ENCODE results near the gene RAD54L.

RAD54L gene

GRCh38 chr1:46302641-46303037, 55.1 kb downstream of the RAD54L start:
- Histone ChIP-seq H3K27ac (ENCODE audit: low read depth, low read length) (peak overlapping the region; percentile 79), H3K79me2 (ENCODE audit: insufficient read depth, low read length) (peaks cover 73% of the 10 kb centered on the region), H4K20me1 (ENCODE audit: low read depth, low read length) (peaks cover 11% of the 10 kb centered on the region; the same call in 1 of the 2 replicates), H3K9ac (ENCODE audit: low read length) (peak overlapping the region; percentile 97), H3K4me3 (ENCODE audit: insufficient read depth, low read length, poor library complexity, severe bottlenecking) (peak overlapping the region; percentile 67), H3K27me3 (ENCODE audit: low read length) (no peaks in the 10 kb centered on the region), H2AFZ (ENCODE audit: low read depth, low read length, severe bottlenecking) (peak overlapping the region; percentile 85), H3F3A (ENCODE audit: insufficient read depth) (peaks cover 11% of the 10 kb centered on the region; the same call in 1 of the 2 replicates), H3K9me3 (ENCODE audit: insufficient read depth, low read length) (no peaks in the 10 kb centered on the region), H3K4me2 (ENCODE audit: low read depth, low read length, poor library complexity, severe bottlenecking) (peak overlapping the region; percentile 99), H3K9me2 (replicated peaks; ENCODE audit: insufficient read depth, low read length) (no peaks in the 10 kb centered on the region), H3K36me3 (ENCODE audit: low read length) (peaks cover 11% of the 10 kb centered on the region)
- no peak for TF ChIP-seq EZH2phosphoT487 (conservative IDR thresholded peaks at IDR 0.05; ENCODE audit: low read length)
- TF ChIP-seq CTCF (IDR thresholded peaks at IDR 0.05; ENCODE audit: insufficient read depth, low read length, poor library complexity, severe bottlenecking) = no peak

DNA sequence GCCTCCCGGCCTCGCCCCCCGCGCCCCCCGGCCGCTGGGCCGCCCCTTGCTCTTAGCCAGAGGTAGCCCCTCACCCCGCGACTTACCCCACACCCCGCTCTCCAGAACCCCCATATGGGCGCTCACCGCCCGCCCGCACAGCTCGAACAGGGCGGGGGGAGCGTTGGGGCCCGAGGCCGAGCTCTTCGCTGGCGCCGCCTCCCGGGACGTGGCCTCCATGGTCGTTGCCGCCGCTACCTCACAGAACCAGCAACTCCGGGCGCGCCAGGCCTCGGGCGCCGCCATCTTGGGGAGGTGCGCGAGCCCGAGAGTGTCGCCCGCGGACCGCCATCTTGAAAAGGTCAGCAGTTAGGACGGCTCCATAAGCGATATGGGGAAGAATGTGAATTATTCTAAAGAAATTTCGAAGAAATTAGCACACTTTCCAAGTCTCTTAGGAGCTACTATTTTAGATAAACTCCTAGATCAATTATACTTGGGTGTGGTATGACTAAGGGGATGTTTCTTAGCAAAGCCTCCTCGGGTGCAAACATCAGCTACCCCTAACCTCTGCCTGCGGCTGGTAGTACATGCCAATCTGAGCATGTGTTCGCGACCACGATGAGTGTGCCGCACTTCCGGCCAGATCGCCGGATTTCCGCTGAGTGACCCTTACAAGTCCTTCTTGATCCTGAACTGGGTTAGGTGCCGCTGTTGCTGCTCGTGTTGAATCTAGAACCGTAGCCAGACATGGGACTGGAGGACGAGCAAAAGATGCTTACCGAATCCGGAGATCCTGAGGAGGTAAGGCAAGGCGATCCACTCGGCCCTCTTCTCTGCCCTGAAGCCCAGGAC, 55.7 kb downstream of the RAD54L start, which contains the start of the genes LRRC41 and UQCRH:
Gene LRRC41 (minus strand): TSS at position 579 of the 834 bp plus-strand sequence. CDS start 294 bp downstream, at position 285.
Gene UQCRH (plus strand): TSS at position 661 of the 834 bp plus-strand sequence. CDS start 69 bp downstream, at position 730.
- H3K79me2 ChIP-seq (ENCODE audit: insufficient read depth, low read length) = peaks cover 79% of the 10 kb centered on the region
- TF ChIP-seq CTCF (IDR thresholded peaks at IDR 0.05; ENCODE audit: insufficient read depth, low read length, poor library complexity, severe bottlenecking) (no peak), EZH2phosphoT487 (conservative IDR thresholded peaks at IDR 0.05; ENCODE audit: low read length) (no peak)
- H3K27ac ChIP-seq (ENCODE audit: low read depth, low read length) = peak within 1 kb of the TSS; percentile 79
- peaks cover 16% of the 10 kb centered on the region for H3K36me3 ChIP-seq (ENCODE audit: low read length)
- no peaks in the 10 kb centered on the region for H3K9me3 ChIP-seq (ENCODE audit: insufficient read depth, low read length)
- no peaks in the 10 kb centered on the region for H3K9me2 ChIP-seq (replicated peaks; ENCODE audit: insufficient read depth, low read length)
- peak within 1 kb of the TSS; percentile 97 for H3K9ac ChIP-seq (ENCODE audit: low read length)
- H3K27me3 ChIP-seq (ENCODE audit: low read length) = no peaks in the 10 kb centered on the region
- peaks cover 15% of the 10 kb centered on the region; the same call in 1 of the 2 replicates for H4K20me1 ChIP-seq (ENCODE audit: low read depth, low read length)
- peak within 1 kb of the TSS; percentile 85 for H2AFZ ChIP-seq (ENCODE audit: low read depth, low read length, severe bottlenecking)
- peak within 1 kb of the TSS; percentile 67 for H3K4me3 ChIP-seq (ENCODE audit: insufficient read depth, low read length, poor library complexity, severe bottlenecking)
- peak within 1 kb of the TSS; percentile 99 for H3K4me2 ChIP-seq (ENCODE audit: low read depth, low read length, poor library complexity, severe bottlenecking)
- peaks cover 14% of the 10 kb centered on the region; the same call in 1 of the 2 replicates for H3F3A ChIP-seq (ENCODE audit: insufficient read depth)

GRCh38 chr1:46303872-46304326, 56.3 kb downstream of the RAD54L start:
- Histone ChIP-seq H3K9me3 (ENCODE audit: insufficient read depth, low read length) (no peaks in the 10 kb centered on the region), H4K20me1 (ENCODE audit: low read depth, low read length) (peaks cover 15% of the 10 kb centered on the region; the same call in 1 of the 2 replicates), H3K4me3 (ENCODE audit: insufficient read depth, low read length, poor library complexity, severe bottlenecking) (peak overlapping the region; percentile 67), H3K27me3 (ENCODE audit: low read length) (no peaks in the 10 kb centered on the region), H2AFZ (ENCODE audit: low read depth, low read length, severe bottlenecking) (no peak overlapping the region), H3F3A (ENCODE audit: insufficient read depth) (peaks cover 14% of the 10 kb centered on the region; the same call in 1 of the 2 replicates), H3K79me2 (ENCODE audit: insufficient read depth, low read length) (peaks cover 83% of the 10 kb centered on the region), H3K9ac (ENCODE audit: low read length) (peak overlapping the region; percentile 97), H3K27ac (ENCODE audit: low read depth, low read length) (peak overlapping the region; percentile 79), H3K4me2 (ENCODE audit: low read depth, low read length, poor library complexity, severe bottlenecking) (peak overlapping the region; percentile 99), H3K9me2 (replicated peaks; ENCODE audit: insufficient read depth, low read length) (no peaks in the 10 kb centered on the region), H3K36me3 (ENCODE audit: low read length) (peaks cover 18% of the 10 kb centered on the region)
- TF ChIP-seq CTCF (IDR thresholded peaks at IDR 0.05; ENCODE audit: insufficient read depth, low read length, poor library complexity, severe bottlenecking) (no peak), EZH2phosphoT487 (conservative IDR thresholded peaks at IDR 0.05; ENCODE audit: low read length) (no peak)
